Esophagus muscularis mucosa (tissue), 4 donors: ENCODE data around the gene PLXNA1. TPM values are rescaled to one million over a fixed set of nuclear protein-coding genes. Genes with fewer than 3 reads are reported as not detected.

Source experiments
- DNase-seq: peaks from one replicate; pipeline ENCODE4 v3.0.0-alpha.2; 2017; ENCODE audit errors: extremely low spot score
- H3K27ac ChIP-seq, 4 donors: fragments of 200-600 bp; sonication (generic); replicated peaks in 1 of 4; 1 replicate in 3 of 4; 2 replicates in 1 of 4; pipeline ENCODE4 v1.5.1; 2016 to 2019; ENCODE audit warnings: mild to moderate bottlenecking in 1 of 4
- H3K27me3 ChIP-seq, 4 donors: fragments of 200-600 bp; sonication (generic); one replicate each; pipeline versions ENCODE4 v1.5.1 to v1.6.0; 2016 to 2019
- H3K36me3 ChIP-seq, 4 donors: fragments of 200-600 bp; sonication (generic); one replicate each; pipeline ENCODE4 v1.5.1; 2016 to 2019
- H3K4me1 ChIP-seq, 4 donors: fragments of 200-600 bp; sonication (generic); one replicate each; pipeline ENCODE4 v1.5.1; 2016 to 2019
- H3K4me3 ChIP-seq, 4 donors: fragments of 200-600 bp; sonication (generic); 1 replicate in 2 of 4; 2 replicates in 2 of 4; pipeline ENCODE4 v1.5.1; 2016 to 2019; ENCODE audit warnings: mild to moderate bottlenecking in 4 of 4, moderate library complexity in 1 of 4
- H3K9me3 ChIP-seq, 4 donors: fragments of 200-600 bp; sonication (generic); 1 replicate in 3 of 4; 2 replicates in 1 of 4; pipeline ENCODE4 v1.5.1; 2016 to 2019
- CTCF ChIP-seq, 3 experiments: fragments of 200-600 bp in 2 of 3; fragments of 450-650 bp in 1 of 3; sonication (generic) in 2 of 3; IDR thresholded peaks; one replicate each; pipeline ENCODE4 v1.5.1; 2017 to 2019; ENCODE audit warnings: antibody characterized with exemption in 3 of 3, mild to moderate bottlenecking in 2 of 3, moderate library complexity in 1 of 3
- EP300 ChIP-seq: sonication (generic); formaldehyde crosslinking; IDR thresholded peaks from one replicate; pipeline ENCODE4 v1.6.1; 2017; ENCODE audit warnings: antibody characterized with exemption
- POLR2A ChIP-seq: fragments of 450-650 bp; IDR thresholded peaks from one replicate; pipeline ENCODE4 v1.6.1; 2017; ENCODE audit warnings: antibody characterized with exemption, moderate library complexity, mild to moderate bottlenecking, low read depth
- POLR2AphosphoS5 ChIP-seq, 2 donors: sonication (generic); formaldehyde crosslinking; IDR thresholded peaks; one replicate each; pipeline ENCODE4 v1.6.1; 2017; ENCODE audit warnings: antibody characterized with exemption in 2 of 2
- WGBS: methylation state at CpG from one replicate; pipeline ENCODE4 v1.1.5; 2018; 5-methylcytosine and 5-hydroxymethylcytosine counted together
- intact Hi-C: fragments of 100-400 bp; cut with DNase I; formaldehyde crosslinking; loops from one replicate; pipeline ENCODE4 v1.15.1; 2023
- total RNA-seq, 4 donors: library from RNA; depleted of rRNA; stranded (reverse); fragments of >200 nt; gene quantifications; one replicate each; pipeline versions ENCODE4 v1.1.0 to v1.2.1, GENCODE V29; 2016

The PLXNA1 gene
- total RNA-seq, 4 donors from 2014 or later: 33.6 to 82.4 (median 47.0) TPM

DNA sequence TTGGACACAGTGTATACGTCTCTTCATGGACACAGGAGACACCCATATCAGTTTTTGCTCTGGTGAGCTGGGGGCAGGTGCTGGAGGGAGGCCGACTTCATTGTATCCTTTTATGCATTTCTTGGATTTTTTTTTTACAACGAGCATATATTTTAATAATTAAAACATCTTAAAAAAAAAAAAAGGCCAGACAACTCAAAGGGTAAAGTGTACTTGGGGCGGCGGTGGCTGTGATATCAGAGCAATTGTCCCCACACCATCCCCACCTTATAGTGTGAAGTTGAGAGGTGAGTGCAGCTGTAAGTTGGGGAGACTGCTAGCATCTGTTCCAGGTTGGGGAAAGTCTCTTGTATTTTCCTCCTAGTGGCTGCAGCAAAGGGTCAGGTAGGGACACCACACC lies 12.0 kb upstream of the PLXNA1 start:
- peaks cover 0 to 24% (median 18%) of the 10 kb centered on the region in 4 donors for H3K9me3 ChIP-seq
- H3K36me3 ChIP-seq: no peaks in the 10 kb centered on the region
- 89% methylated on average over 5 of the region's 5 CpGs for WGBS
- intact Hi-C loops: no loop called here
- no peak for DNase-seq
- H3K27ac ChIP-seq: no peak overlapping the region
- TF ChIP-seq POLR2A (no peak), CTCF (IDR thresholded peaks at IDR 0.05) (no peak), EP300 (no peak), POLR2AphosphoS5 (IDR thresholded peaks at IDR 0.05) (no peak)
- H3K27me3 ChIP-seq: peaks cover 0 to 24% (median 0%) of the 10 kb centered on the region in 4 donors
- H3K4me3 ChIP-seq: no peak overlapping the region
- H3K4me1 ChIP-seq: peaks cover 5 to 15% (median 11%) of the 10 kb centered on the region in 4 donors

DNA sequence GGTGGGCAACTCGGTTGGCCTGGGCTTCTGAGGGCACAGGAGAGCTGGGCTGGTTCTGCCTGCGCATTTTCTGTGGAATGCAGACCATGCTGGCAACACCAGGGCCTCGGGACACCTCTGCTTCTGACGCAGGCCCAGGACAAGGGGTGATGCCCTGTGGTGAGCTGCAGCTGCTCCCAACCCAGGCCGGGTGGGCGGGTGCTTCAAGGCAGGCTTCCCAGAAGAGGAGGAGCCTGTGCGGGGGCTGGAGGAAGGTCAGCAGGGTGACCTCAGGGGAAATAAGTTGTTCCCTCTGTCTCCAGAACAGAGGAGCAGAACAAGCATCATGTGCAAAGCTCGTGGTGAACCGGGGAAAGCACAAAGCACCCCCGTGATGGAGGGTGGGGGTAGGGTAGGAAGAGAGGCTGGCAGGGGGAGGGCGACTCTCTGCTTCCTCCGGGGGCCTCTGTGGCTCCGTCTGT lies 11.0 kb upstream of the PLXNA1 start:
- H3K27ac ChIP-seq: peak overlapping the region in 2 of 4 donors; percentile 6 to 41
- intact Hi-C loops: no loop called here
- peaks cover 5 to 15% (median 11%) of the 10 kb centered on the region in 4 donors for H3K4me1 ChIP-seq
- peaks cover 0 to 24% (median 0%) of the 10 kb centered on the region in 4 donors for H3K27me3 ChIP-seq
- H3K9me3 ChIP-seq: peaks cover 0 to 25% (median 18%) of the 10 kb centered on the region in 4 donors
- TF ChIP-seq POLR2AphosphoS5 (IDR thresholded peaks at IDR 0.05): peak in 1 of 2 donors; percentile 22
- TF ChIP-seq EP300: no peak
- peak; percentile 94 for DNase-seq
- 48% methylated on average over 5 of the region's 13 CpGs for WGBS
- H3K4me3 ChIP-seq: no peak overlapping the region
- H3K36me3 ChIP-seq: no peaks in the 10 kb centered on the region

DNA sequence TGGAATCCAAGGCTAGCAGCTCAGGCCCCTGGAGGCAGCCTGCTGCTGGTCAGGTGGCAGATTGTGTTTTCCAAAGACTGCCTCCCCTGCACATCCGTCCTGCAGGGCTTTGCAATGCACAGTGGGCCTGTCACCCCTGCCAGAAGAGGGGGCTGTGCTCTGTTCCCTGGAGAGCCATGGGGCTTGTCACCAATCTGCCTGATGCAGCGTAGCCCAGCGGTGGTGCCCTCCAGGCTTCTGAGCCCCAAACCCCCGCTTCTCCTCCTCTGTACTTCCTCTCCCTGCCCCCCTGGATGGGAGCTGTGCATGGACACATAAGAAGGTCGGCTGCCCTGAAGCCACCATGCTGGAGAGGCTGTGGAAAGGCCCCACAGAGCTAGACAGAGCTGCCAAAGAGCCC lies 10.0 kb upstream of the PLXNA1 start:
- Histone ChIP-seq H3K9me3 (peaks cover 0 to 25% (median 18%) of the 10 kb centered on the region in 4 donors), H3K27me3 (peaks cover 0 to 27% (median 0%) of the 10 kb centered on the region in 4 donors), H3K4me1 (peaks cover 5 to 15% (median 11%) of the 10 kb centered on the region in 4 donors), H3K27ac (no peak overlapping the region), H3K36me3 (no peaks in the 10 kb centered on the region), H3K4me3 (no peak overlapping the region)
- TF ChIP-seq POLR2AphosphoS5 (IDR thresholded peaks at IDR 0.05): no peak
- no peak for TF ChIP-seq POLR2A
- no peak for TF ChIP-seq EP300
- 89% methylated on average over 5 of the region's 5 CpGs for WGBS
- intact Hi-C loops: no loop called here
- no peak for DNase-seq

DNA sequence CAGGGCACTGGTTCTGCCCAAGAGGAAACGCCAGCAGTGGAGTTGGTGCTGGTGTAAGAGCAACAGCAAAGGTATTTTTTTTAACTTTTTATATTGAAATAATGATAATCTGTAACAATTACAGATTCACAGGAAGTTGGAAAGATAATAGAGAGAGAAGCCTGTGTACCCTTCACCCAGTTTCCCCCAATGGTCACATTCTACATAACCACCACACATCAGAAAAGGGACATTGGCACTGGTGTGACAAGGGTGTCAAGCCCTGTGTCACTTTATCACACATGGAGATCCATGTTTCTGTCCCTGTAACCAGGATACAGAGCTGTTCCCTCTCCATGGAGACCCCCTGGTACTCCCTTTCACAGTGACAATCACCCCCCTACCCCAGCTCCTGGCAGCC lies 9.1 kb upstream of the PLXNA1 start:
- WGBS: no CpG with 5 or more reads among the region's 1 CpG
- H3K27ac ChIP-seq: no peak overlapping the region
- H3K4me1 ChIP-seq: peaks cover 5 to 15% (median 11%) of the 10 kb centered on the region in 4 donors
- peaks cover 0 to 30% (median 0%) of the 10 kb centered on the region in 4 donors for H3K27me3 ChIP-seq
- H3K9me3 ChIP-seq: peaks cover 0 to 25% (median 18%) of the 10 kb centered on the region in 4 donors
- H3K36me3 ChIP-seq: no peaks in the 10 kb centered on the region
- DNase-seq: no peak
- no peak overlapping the region for H3K4me3 ChIP-seq
- intact Hi-C loops: no loop called here
- TF ChIP-seq POLR2AphosphoS5 (IDR thresholded peaks at IDR 0.05): no peak
- TF ChIP-seq CTCF (IDR thresholded peaks at IDR 0.05): no peak
- no peak for TF ChIP-seq POLR2A
- TF ChIP-seq EP300: no peak

DNA sequence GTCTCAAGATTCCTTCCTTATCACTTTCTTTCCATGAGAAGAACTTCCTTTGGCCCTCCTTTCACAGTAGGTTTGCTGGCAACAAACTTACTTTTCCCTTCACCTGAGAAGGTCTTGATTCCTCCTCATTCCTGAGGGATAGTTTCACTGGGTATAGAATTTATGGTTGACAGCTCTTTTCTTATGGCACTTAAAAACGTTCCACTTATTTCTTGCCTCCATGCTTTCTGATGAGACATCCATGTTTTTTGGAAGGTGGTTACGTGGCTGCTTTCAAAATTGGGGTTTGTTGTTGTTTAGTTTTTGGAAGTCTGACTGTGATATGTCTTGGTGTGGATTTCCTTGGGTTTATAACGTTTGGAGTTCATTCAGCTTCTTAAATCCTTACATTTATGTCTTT lies 8.2 kb upstream of the PLXNA1 start:
- WGBS: 75% methylated on average over 3 of the region's 3 CpGs
- peaks cover 0 to 25% (median 18%) of the 10 kb centered on the region in 4 donors for H3K9me3 ChIP-seq
- H3K4me3 ChIP-seq: no peak overlapping the region
- no peak for DNase-seq
- H3K27me3 ChIP-seq: peaks cover 0 to 31% (median 0%) of the 10 kb centered on the region in 4 donors
- H3K4me1 ChIP-seq: peaks cover 5 to 15% (median 11%) of the 10 kb centered on the region in 4 donors
- H3K27ac ChIP-seq: no peak overlapping the region
- H3K36me3 ChIP-seq: no peaks in the 10 kb centered on the region
- intact Hi-C loops: no loop called here
- TF ChIP-seq POLR2AphosphoS5 (IDR thresholded peaks at IDR 0.05): no peak
- no peak for TF ChIP-seq EP300
- TF ChIP-seq POLR2A: no peak
- no peak for TF ChIP-seq CTCF (IDR thresholded peaks at IDR 0.05)
